Body of pancreas (tissue), 4 donors: ENCODE data around the gene DYNLRB1.

ENCODE experiments used
- CTCF ChIP-seq, 7 experiments: fragments of 450-650 bp in 4 of 7; fragments of 200-600 bp in 3 of 7; sonication (generic) in 3 of 7; IDR thresholded peaks; one replicate each; pipeline ENCODE4 v1.5.1; 2016 to 2019; ENCODE audit warnings: antibody characterized with exemption in 7 of 7
- POLR2A ChIP-seq, 3 donors: fragments of 450-650 bp; IDR thresholded peaks; one replicate each; pipeline ENCODE4 v1.6.1; 2016; ENCODE audit warnings: antibody characterized with exemption in 3 of 3, mild to moderate bottlenecking in 2 of 3

- TF ChIP-seq CTCF (IDR thresholded peaks at IDR 0.05) (no peak), POLR2A (IDR thresholded peaks at IDR 0.05) (no peak)
These were observed 9.1 kb downstream of the DYNLRB1 start for GRCh38 chr20:34525342-34525708.
